ENCODE results near the gene HIVEP3.

DNA sequence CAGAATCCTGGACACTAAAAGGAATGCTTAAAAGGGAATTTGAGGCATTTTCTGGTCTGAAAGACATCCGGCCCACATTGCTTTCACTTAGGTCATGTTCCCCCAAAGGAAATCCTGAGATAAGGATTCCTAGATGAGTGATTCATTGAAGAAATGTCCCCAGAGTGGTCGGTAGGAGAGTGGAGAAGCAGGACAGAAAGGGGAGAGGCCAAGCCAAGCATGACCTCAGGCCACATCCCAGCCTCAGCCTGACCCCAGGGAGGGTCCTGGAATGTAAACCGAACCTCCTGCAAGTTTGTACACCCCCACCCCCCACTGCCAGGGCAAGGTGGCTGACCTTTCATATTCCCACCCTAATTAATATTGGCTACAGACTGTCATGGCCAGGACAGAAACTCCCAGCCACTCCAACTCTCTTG lies 16.6 kb downstream of the HIVEP3 start:
- TF ChIP-seq, protein P1, sequence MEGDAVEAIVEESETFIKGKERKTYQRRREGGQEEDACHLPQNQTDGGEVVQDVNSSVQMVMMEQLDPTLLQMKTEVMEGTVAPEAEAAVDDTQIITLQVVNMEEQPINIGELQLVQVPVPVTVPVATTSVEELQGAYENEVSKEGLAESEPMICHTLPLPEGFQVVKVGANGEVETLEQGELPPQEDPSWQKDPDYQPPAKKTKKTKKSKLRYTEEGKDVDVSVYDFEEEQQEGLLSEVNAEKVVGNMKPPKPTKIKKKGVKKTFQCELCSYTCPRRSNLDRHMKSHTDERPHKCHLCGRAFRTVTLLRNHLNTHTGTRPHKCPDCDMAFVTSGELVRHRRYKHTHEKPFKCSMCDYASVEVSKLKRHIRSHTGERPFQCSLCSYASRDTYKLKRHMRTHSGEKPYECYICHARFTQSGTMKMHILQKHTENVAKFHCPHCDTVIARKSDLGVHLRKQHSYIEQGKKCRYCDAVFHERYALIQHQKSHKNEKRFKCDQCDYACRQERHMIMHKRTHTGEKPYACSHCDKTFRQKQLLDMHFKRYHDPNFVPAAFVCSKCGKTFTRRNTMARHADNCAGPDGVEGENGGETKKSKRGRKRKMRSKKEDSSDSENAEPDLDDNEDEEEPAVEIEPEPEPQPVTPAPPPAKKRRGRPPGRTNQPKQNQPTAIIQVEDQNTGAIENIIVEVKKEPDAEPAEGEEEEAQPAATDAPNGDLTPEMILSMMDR (IDR thresholded peaks at IDR 0.05), result no peak
- no peak for TF ChIP-seq POLR2A (IDR thresholded peaks at IDR 0.05)

Measured in right lobe of liver (tissue), 4 donors.